ENCODE results near the gene POLR3B.
"Not testable (repeated sequence)": the region's sequence is repeated elsewhere in the genome, so short reads cannot be mapped to it uniquely, and the experiment has no call there.

Gene POLR3B

DNA sequence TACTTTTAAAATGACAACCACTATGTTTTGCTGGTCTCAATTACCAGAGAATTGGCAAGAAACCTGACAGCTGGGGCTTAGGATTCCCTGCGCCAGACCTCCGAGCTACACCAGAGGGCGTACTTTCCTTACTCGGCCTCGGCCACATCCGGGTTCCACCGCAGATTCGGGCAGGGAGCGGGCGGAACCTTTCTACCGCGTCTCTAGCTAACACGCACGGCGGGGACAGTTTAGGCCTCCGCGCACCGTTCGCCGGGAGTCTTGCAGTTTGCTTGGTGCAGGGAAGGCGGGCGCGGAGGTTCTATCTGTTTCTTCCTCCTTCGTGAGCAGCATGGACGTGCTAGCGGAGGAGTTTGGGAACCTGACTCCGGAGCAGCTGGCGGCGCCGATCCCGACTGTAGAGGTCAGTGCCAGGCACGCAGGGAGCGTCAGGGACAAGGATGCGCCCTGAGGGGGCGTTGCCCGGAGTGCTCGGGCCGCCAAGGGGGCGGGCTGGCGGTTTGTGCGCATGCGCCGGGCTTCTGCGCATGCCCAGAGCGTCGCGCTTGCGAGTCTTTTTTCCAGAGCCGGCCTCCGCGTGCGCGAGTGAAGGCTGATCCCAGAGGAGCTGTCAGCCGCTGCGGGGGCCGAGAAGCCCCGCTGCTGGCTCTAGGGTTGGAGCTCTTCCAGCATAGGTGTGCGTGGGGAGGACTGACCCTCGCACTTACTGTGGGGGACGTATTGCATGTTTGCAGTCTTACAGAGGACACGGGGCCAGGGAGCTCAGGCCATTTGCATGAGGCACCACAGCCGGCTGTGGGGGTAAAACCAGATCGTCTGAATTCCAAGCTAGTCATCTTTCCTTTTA, at the start of gene POLR3B:
Gene POLR3B (plus strand): TSS at position 200 of the 847 bp plus-strand sequence. CDS start 132 bp downstream, at position 332.
- Mint-ChIP-seq H3K36me3 (ENCODE audit: low read depth) (peaks cover 7% of the 10 kb centered on the region), H3K9me3 (no peaks in the 10 kb centered on the region), H3K27ac (peak within 1 kb of the TSS; percentile 95), H3K27me3 (no peaks in the 10 kb centered on the region), H3K4me3 (peak within 1 kb of the TSS; percentile 97), H3K4me1 (ENCODE audit: low read depth) (peaks cover 17% of the 10 kb centered on the region)

DNA sequence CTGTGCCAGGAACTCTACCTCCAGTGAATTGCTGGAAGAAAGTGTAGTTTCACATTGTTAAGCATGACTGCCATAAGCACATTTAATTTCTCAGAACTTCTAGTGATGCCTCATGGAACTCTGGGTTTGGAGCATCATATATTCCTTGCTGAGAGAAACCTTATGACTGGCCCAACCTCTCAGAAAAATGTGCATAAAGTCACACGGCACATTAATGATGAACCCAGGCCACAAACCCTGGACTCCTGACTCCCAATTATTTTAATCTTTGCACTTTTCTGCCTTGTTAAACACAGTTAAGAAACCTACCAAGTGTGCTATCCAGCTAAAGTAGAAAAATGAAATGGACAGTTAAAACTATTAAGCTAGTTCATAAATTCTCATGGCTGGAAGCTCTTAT, 49.4 kb upstream of the POLR3B start:
- Mint-ChIP-seq H3K36me3 (ENCODE audit: low read depth) (no peaks in the 10 kb centered on the region), H3K4me3 (no peak overlapping the region), H3K9me3 (no peaks in the 10 kb centered on the region), H3K27me3 (no peaks in the 10 kb centered on the region), H3K27ac (peak overlapping the region; percentile 77), H3K4me1 (ENCODE audit: low read depth) (peaks cover 80% of the 10 kb centered on the region)

DNA sequence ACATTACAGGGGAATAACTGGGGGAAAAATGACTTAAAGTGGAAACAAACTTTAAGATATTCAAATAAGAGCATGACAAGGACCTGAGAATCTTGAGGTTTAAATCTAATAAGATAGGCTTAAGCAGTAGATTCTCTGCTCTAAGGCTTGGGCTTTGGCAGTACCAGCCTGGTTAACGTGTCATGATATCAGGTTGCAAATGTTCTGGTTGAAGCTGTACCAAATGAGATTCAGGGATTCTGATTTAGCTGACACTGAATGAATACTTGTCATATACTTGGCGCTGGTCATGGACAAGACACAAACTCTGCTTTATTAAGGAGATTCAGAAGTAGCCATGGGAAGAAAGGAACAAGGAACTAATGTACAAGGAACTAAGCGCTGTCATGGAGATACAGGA, 48.9 kb upstream of the POLR3B start:
- Mint-ChIP-seq H3K27me3 (no peaks in the 10 kb centered on the region), H3K9me3 (no peaks in the 10 kb centered on the region), H3K27ac (peak overlapping the region; percentile 77), H3K4me3 (no peak overlapping the region), H3K36me3 (ENCODE audit: low read depth) (no peaks in the 10 kb centered on the region), H3K4me1 (ENCODE audit: low read depth) (peaks cover 76% of the 10 kb centered on the region)

DNA sequence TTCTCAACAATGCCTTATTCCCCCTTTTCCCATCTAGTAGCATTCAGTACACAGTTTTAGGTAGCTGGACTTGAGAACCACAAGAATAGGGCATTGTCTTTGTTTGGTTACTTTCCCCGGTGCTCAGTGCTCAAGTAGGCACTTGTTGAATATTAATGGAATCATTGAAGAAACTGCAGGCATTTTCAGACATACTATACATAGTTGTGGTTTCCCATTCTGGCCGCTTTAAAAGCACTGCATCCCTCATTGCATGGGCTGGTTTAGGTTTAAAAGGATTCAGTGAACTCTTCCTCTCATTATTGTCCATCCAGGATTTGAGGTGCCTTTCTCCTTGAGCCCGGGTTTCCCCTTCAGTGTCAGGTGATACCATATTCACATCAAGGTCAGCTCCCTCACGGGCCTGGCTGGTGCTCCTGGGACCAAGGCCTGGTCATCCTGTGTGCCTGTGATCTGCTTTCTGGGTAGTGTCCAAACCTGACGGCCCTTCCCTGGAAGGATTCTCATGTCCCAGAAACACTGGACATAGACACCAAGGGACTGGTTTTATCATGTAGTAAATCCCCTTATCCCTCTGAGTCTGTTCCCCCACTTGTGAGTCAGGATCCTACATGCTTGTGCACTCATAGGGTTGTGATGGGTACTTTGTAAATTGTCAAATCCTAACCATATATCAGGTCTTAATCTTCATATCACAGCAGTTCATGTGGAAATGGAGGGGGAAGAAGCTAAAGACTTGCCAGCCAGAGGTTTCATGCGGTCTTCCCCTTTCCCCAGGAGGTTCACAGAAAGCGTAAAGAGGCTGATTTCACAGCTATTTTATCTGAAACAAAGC, 47.7 kb upstream of the POLR3B start:
- H3K36me3 Mint-ChIP-seq (ENCODE audit: low read depth): no peaks in the 10 kb centered on the region
- no peaks in the 10 kb centered on the region for H3K27me3 Mint-ChIP-seq
- no peak overlapping the region for H3K4me3 Mint-ChIP-seq
- H3K4me1 Mint-ChIP-seq (ENCODE audit: low read depth): peaks cover 63% of the 10 kb centered on the region
- H3K27ac Mint-ChIP-seq: no peak overlapping the region
- no peaks in the 10 kb centered on the region for H3K9me3 Mint-ChIP-seq

GRCh38 chr12:106310687-106311086, 46.9 kb upstream of the POLR3B start:
- Mint-ChIP-seq H3K27ac (no peak overlapping the region), H3K4me3 (no peak overlapping the region), H3K36me3 (ENCODE audit: low read depth) (peaks cover 7% of the 10 kb centered on the region), H3K27me3 (no peaks in the 10 kb centered on the region), H3K9me3 (no peaks in the 10 kb centered on the region), H3K4me1 (ENCODE audit: low read depth) (peaks cover 55% of the 10 kb centered on the region)

DNA sequence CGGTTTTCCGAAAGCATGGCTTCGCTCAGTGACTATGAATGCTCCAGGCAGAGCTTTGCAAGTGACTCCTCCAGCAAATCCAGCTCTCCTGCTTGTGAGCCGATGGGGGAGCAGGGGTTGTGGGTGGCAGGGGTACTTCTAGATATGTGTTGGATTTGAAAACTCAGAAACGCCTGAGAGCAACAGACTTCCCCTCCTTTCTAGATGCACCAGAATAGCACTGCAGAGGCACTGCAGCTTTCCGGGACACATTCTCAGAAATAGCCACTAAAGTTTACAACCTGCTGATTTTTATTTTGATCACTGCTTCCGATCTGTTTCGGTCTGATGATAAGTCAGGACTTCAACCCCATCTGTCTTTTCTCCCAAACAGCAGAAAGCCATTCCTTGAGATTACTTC, 46.4 kb upstream of the POLR3B start:
- H3K27ac Mint-ChIP-seq: no peak overlapping the region
- no peaks in the 10 kb centered on the region for H3K27me3 Mint-ChIP-seq
- H3K4me1 Mint-ChIP-seq (ENCODE audit: low read depth): peaks cover 50% of the 10 kb centered on the region
- H3K36me3 Mint-ChIP-seq (ENCODE audit: low read depth): peaks cover 9% of the 10 kb centered on the region
- H3K4me3 Mint-ChIP-seq: no peak overlapping the region
- H3K9me3 Mint-ChIP-seq: no peaks in the 10 kb centered on the region

DNA sequence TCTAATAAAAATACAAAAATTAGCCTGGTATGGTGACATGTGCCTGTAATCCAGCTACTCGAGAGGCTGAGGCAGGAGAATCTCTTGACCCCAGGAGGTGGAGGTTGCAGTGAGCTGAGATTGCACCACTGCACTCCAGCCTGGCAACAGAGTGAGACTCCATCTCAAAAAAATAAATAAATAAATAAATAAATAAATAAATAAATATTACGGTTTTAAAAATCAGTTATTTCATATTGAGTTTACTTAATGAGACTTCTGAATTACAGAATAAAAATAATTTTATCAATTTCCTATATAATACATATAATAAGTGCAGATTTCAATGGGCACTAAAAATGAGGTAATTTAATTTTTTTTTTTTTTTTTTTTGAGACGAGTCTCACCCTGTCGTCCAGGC, 44.1 kb upstream of the POLR3B start:
- not testable (repeated sequence) for H3K4me3 Mint-ChIP-seq, H3K27ac Mint-ChIP-seq, H3K9me3 Mint-ChIP-seq, H3K27me3 Mint-ChIP-seq
- H3K36me3 Mint-ChIP-seq (ENCODE audit: low read depth): peaks cover 20% of the 10 kb centered on the region
- peaks cover 28% of the 10 kb centered on the region for H3K4me1 Mint-ChIP-seq (ENCODE audit: low read depth)

- H3K36me3 Mint-ChIP-seq (ENCODE audit: low read depth): peaks cover 28% of the 10 kb centered on the region
- H3K27me3 Mint-ChIP-seq: no peaks in the 10 kb centered on the region
- no peak overlapping the region for H3K4me3 Mint-ChIP-seq
- peaks cover 10% of the 10 kb centered on the region for H3K4me1 Mint-ChIP-seq (ENCODE audit: low read depth)
- no peaks in the 10 kb centered on the region for H3K9me3 Mint-ChIP-seq
- H3K27ac Mint-ChIP-seq: no peak overlapping the region
Measured at GRCh38 chr12:106315523-106315922, 42.0 kb upstream of the POLR3B start.

- Mint-ChIP-seq H3K36me3 (ENCODE audit: low read depth) (peaks cover 39% of the 10 kb centered on the region), H3K27me3 (no peaks in the 10 kb centered on the region), H3K4me3 (no peak overlapping the region), H3K9me3 (no peaks in the 10 kb centered on the region), H3K27ac (no peak overlapping the region), H3K4me1 (ENCODE audit: low read depth) (no peaks in the 10 kb centered on the region)
Measured at GRCh38 chr12:106317406-106318082, 40.0 kb upstream of the POLR3B start.

DNA sequence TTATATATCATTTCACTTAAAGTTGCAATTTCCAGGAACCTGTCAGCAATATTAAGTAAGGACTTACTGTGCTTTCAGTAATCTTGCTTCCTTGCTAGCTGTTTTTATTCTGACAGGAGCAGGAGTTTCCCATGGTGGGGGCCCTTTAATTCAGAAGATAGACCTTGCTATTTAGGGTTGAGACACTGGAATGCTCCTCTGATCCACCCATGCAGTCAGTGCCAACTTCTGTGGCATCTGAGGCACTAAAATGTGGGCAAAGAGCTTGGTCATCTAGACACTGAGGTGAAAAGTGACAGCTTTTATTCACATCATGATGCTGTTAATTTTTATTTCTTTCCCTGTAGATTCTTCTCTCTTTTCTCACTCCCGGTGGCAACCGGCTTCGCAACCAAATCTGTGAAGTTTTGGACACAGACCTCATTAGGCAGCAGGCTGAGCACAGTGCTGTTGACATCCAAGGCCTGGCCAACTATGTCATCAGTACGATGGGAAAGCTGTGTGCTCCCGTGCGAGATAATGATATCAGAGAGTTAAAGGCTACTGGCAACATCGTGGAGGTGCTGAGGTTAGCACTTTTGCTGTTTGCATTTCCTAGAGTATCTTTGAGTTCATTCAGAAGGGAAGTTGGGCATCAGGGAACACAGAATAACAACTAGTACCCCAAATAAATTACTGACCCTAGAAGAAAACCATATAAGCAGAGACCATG, 36.3 kb upstream of the POLR3B start:
- no peak overlapping the region for H3K27ac Mint-ChIP-seq
- H3K9me3 Mint-ChIP-seq: no peaks in the 10 kb centered on the region
- H3K4me1 Mint-ChIP-seq (ENCODE audit: low read depth): no peaks in the 10 kb centered on the region
- H3K36me3 Mint-ChIP-seq (ENCODE audit: low read depth): peaks cover 46% of the 10 kb centered on the region
- no peak overlapping the region for H3K4me3 Mint-ChIP-seq
- no peaks in the 10 kb centered on the region for H3K27me3 Mint-ChIP-seq

GRCh38 chr12:106323537-106323936, 34.0 kb upstream of the POLR3B start:
- no peak overlapping the region for H3K4me3 Mint-ChIP-seq
- no peak overlapping the region for H3K27ac Mint-ChIP-seq
- no peaks in the 10 kb centered on the region for H3K9me3 Mint-ChIP-seq
- peaks cover 36% of the 10 kb centered on the region for H3K36me3 Mint-ChIP-seq (ENCODE audit: low read depth)
- no peaks in the 10 kb centered on the region for H3K27me3 Mint-ChIP-seq
- H3K4me1 Mint-ChIP-seq (ENCODE audit: low read depth): no peaks in the 10 kb centered on the region

- no peaks in the 10 kb centered on the region for H3K27me3 Mint-ChIP-seq
- H3K4me1 Mint-ChIP-seq (ENCODE audit: low read depth): no peaks in the 10 kb centered on the region
- H3K4me3 Mint-ChIP-seq: no peak overlapping the region
- no peaks in the 10 kb centered on the region for H3K9me3 Mint-ChIP-seq
- peaks cover 30% of the 10 kb centered on the region for H3K36me3 Mint-ChIP-seq (ENCODE audit: low read depth)
- no peak overlapping the region for H3K27ac Mint-ChIP-seq
Measured at GRCh38 chr12:106327309-106327869, 30.2 kb upstream of the POLR3B start.

GRCh38 chr12:106328735-106329134, 28.8 kb upstream of the POLR3B start:
- H3K4me1 Mint-ChIP-seq (ENCODE audit: low read depth): no peaks in the 10 kb centered on the region
- no peaks in the 10 kb centered on the region for H3K9me3 Mint-ChIP-seq
- H3K4me3 Mint-ChIP-seq: no peak overlapping the region
- peaks cover 25% of the 10 kb centered on the region for H3K36me3 Mint-ChIP-seq (ENCODE audit: low read depth)
- no peaks in the 10 kb centered on the region for H3K27me3 Mint-ChIP-seq
- no peak overlapping the region for H3K27ac Mint-ChIP-seq

DNA sequence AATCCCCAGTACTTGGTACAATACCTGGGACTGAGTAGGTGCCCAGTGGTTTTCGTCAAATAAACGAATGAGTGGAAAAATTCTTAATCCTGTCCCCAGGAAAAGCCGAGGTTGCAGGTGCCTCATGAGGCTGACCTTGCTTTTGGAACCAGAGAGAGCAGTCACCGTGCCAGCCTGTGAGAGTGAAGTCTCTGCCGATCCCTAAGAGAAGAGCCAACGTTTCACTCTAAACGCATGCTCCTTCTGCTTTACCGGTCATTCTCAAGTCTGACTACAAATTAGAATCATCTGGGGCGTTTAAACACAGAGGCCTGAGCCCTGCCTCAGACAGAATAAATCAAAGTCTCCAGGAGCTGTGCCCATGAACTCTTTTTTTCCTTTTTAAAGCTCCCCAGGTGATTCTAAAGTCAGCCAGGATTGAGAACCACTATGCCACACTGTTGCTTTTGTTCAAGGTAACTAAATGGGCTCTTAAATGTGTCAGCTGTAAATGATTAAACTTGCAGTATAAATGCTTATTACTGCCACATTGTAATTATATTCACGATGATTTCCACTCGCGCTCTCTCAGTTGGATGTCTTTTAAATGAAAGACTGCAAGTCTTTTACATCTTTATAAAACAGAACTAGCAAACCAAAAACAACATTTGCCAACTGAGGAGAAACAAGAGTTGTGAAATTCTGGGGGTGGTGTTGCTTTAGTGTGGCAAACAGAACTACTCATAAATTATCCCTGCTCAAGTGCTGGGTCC, 28.1 kb upstream of the POLR3B start:
- Mint-ChIP-seq H3K9me3 (no peaks in the 10 kb centered on the region), H3K4me3 (no peak overlapping the region), H3K27me3 (no peaks in the 10 kb centered on the region), H3K36me3 (ENCODE audit: low read depth) (peaks cover 18% of the 10 kb centered on the region), H3K27ac (no peak overlapping the region), H3K4me1 (ENCODE audit: low read depth) (no peaks in the 10 kb centered on the region)
